ENCODE results near the gene ZNF394. TPM values are rescaled to one million over a fixed set of nuclear protein-coding genes. Genes with fewer than 3 reads are reported as not detected.

Gene ZNF394
- total RNA-seq, 1 experiment from 2014 or later: 22.1 TPM

- intact Hi-C loops (cut with micrococcal nuclease): no loop called here
- Histone ChIP-seq H3K4me3 (replicated peaks in 1 of 2; ENCODE audit: low read depth in 1 of 2, low read length in 2 of 2) (no peak overlapping the region), H2AFZ (ENCODE audit: low read depth, low read length, poor library complexity, severe bottlenecking) (no peak overlapping the region), H3K4me2 (ENCODE audit: low read length) (no peak overlapping the region), H3K79me2 (ENCODE audit: insufficient read depth, low read length) (peaks cover 26% of the 10 kb centered on the region; the same call in 1 of the 2 replicates), H4K20me1 (ENCODE audit: insufficient read depth) (no peaks in the 10 kb centered on the region), H3K9me2 (ENCODE audit: insufficient read depth) (no peaks in the 10 kb centered on the region), H3K9ac (ENCODE audit: low read length) (no peak overlapping the region), H3K36me3 (ENCODE audit: control insufficient read depth in 1 of 2, insufficient read depth in 2 of 2, low read length in 2 of 2) (peaks cover 39 to 63% of the 10 kb centered on the region in 2 experiments; a peak in 3 of 4 replicates), H3K27me3 (ENCODE audit: insufficient read depth, low read length) (no peaks in the 10 kb centered on the region), H3K9me3 (ENCODE audit: control insufficient read depth in 1 of 2, insufficient read depth in 1 of 2, low read depth in 1 of 2, low read length in 2 of 2) (no peaks in the 10 kb centered on the region), H3K27ac (ENCODE audit: low read depth, low read length) (no peak overlapping the region), H3K4me1 (ENCODE audit: control insufficient read depth in 1 of 2, insufficient read depth in 2 of 2, low read length in 2 of 2) (no peaks in the 10 kb centered on the region)
- no peak for TF ChIP-seq JUND (IDR thresholded peaks at IDR 0.05)
- TF ChIP-seq ZBTB33 (IDR thresholded peaks at IDR 0.05; ENCODE audit: extremely low read depth, insufficient replicate concordance, low read length): no peak
- no peak for TF ChIP-seq FOSL1 (IDR thresholded peaks at IDR 0.05; ENCODE audit: low read depth)
- no peak for TF ChIP-seq YY1 (IDR thresholded peaks at IDR 0.05; ENCODE audit: extremely low read depth, insufficient replicate concordance, low read depth, low read length)
- no peak for TF ChIP-seq POLR2AphosphoS5 (IDR thresholded peaks at IDR 0.05; ENCODE audit: low read depth, low read length)
- no peak for TF ChIP-seq CTCF (IDR thresholded peaks at IDR 0.05 in 2 of 3, conservative IDR thresholded peaks at IDR 0.05 in 1 of 3; ENCODE audit: borderline replicate concordance in 1 of 3, insufficient read depth in 1 of 3, low read depth in 2 of 3, low read length in 2 of 3)
- ChIA-PET RAD21 (ENCODE audit: low non-redundant PET in 1 of 2, low total read pairs in 2 of 2, uncharacterized antibody in 2 of 2, unreplicated experiment in 2 of 2) (no interaction called here), POLR2A (no interaction called here), CTCF (no interaction called here)
- no TSS peak for BruUV-seq (replicated peaks)
- ATAC-seq (no peak), DNase-seq (ENCODE audit: low read depth, low spot score) (no peak)
Observed at GRCh38 chr7:99452541-99452940, 47.5 kb downstream of the ZNF394 start.

All from HCT116 (cell line).